Heart left ventricle (tissue), 13 donors: ENCODE data around the gene BNIPL.

Experiments
- CTCF ChIP-seq, 12 donors: fragments of 200-600 bp; sonication (generic) in 4 of 12; IDR thresholded peaks; one replicate each; pipeline versions ENCODE4 v1.5.0 to v1.8.0; 2018 to 2022; ENCODE audit warnings: antibody characterized with exemption in 12 of 12, mild to moderate bottlenecking in 5 of 12
- POLR2A ChIP-seq, 2 donors: fragments of 450-650 bp; IDR thresholded peaks; one replicate each; pipeline ENCODE4 v1.6.1; 2017; ENCODE audit warnings: antibody characterized with exemption in 2 of 2, mild to moderate bottlenecking in 2 of 2, moderate library complexity in 2 of 2
- donor health status: ischemic (EF 13 %, LVEDD 7.1; RV severe dilation, severe dysfunction).
- donor health status: DM: no; HTN: yes; CAD: no.
- donor health status: DM: no; HTN: no; CAD: no.
- donor health status: ischemic (EF 25% LVEDD 6.9; RV normal size, moderate dysfunction).
- donor health status: ischemic (EF 25% LVEDD 5.7; RV mildly dilated, moderate dysfunction).
- donor health status: ischemic (EF 35%, LVEDD 5.7; RV mildly dilated, moderate dysfunction).
- donor health status: nonischemic (EF 11% LVEDD 7.7; RV severe dilation, severe dysfunction).
- donor health status: DM: yes; HTN: yes; CAD: no.
- donor health status: PGD.
- donor health status: ischemic (EF 29% LVEDD 5.4; RV normal size, mild dysfunction).
- donor health status: nonischemic (EF 23%, LVEDD 6.1; RV moderate dilation, normal function).

GRCh38 chr1:151067185-151067584 is 30.8 kb downstream of the BNIPL start:
- no peak for TF ChIP-seq POLR2A (IDR thresholded peaks at IDR 0.05)
- TF ChIP-seq CTCF (IDR thresholded peaks at IDR 0.05) = no peak
